Measurements from ENCODE around the gene ZFC3H1.

Gene ZFC3H1

GRCh38 chr12:71565535-71565934 lies 98.1 kb downstream of the ZFC3H1 start:
- FAIRE-seq: no peak

GRCh38 chr12:71562676-71563595 lies 100.7 kb downstream of the ZFC3H1 start:
- FAIRE-seq: no peak

Data from islet of Langerhans (tissue), 1 donor.